Subcutaneous abdominal adipose tissue (tissue), 5 donors: ENCODE data around the gene CNOT4.

Experiments used
- H3K27ac ChIP-seq: one replicate; pipeline ENCODE4 v1.7.0; 2013; ENCODE audit warnings: low read depth, mild to moderate bottlenecking, inconsistent platforms, low read length, moderate library complexity
- H3K27me3 ChIP-seq, 5 donors: one replicate each; pipeline ENCODE4 v1.7.0; 2013; ENCODE audit warnings: low read length in 5 of 5, inconsistent platforms in 1 of 5; ENCODE audit not compliant: control insufficient read depth in 5 of 5, insufficient read depth in 4 of 5
- H3K36me3 ChIP-seq, 5 donors: one replicate each; pipeline ENCODE4 v1.7.0; 2013; ENCODE audit warnings: low read length in 5 of 5; ENCODE audit not compliant: control insufficient read depth in 5 of 5, insufficient read depth in 5 of 5
- H3K4me1 ChIP-seq, 5 donors: one replicate each; pipeline ENCODE4 v1.7.0; 2013; ENCODE audit warnings: low read length in 5 of 5, mild to moderate bottlenecking in 3 of 5, moderate library complexity in 1 of 5; ENCODE audit not compliant: control insufficient read depth in 5 of 5, insufficient read depth in 5 of 5
- H3K4me3 ChIP-seq, 5 donors: one replicate each; pipeline ENCODE4 v1.7.0; 2013; ENCODE audit warnings: low read length in 5 of 5, low read depth in 1 of 5
- H3K9ac ChIP-seq, 5 donors: one replicate each; pipeline ENCODE4 v1.7.0; 2013; ENCODE audit warnings: low read length in 5 of 5, mild to moderate bottlenecking in 4 of 5, moderate library complexity in 3 of 5
- H3K9me3 ChIP-seq, 5 donors: one replicate each; pipeline ENCODE4 v1.7.0; 2013; ENCODE audit warnings: low read length in 5 of 5; ENCODE audit not compliant: control insufficient read depth in 5 of 5
- donor health status: healthy.
- donor health status: healthy.
- donor health status: healthy.
- donor health status: healthy.
- donor health status: healthy.

The CNOT4 gene

DNA sequence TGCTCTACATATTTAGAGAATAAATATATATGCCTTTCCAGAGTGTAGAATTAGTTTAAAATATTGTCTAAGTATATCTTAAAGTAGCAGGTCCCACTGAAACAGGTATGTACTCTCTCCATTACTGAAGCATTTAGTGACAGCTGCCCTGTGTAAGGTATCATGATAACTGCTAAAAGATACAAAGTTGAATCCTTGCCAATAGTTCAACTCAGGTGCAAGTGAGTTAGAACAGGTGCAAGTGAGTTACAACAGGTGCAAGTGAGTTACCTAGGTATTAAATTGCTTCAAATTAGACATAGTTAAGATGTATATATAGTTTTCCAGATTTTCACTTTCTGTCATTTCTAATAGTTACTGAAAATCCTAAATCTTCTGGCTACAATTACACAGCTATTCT is 119.1 kb downstream of the CNOT4 start:
- Histone ChIP-seq H3K4me3 (no peak overlapping the region), H3K4me1 (peaks cover 0 to 14% (median 5%) of the 10 kb centered on the region in 5 donors), H3K27me3 (no peaks in the 10 kb centered on the region), H3K9me3 (no peaks in the 10 kb centered on the region), H3K27ac (no peak overlapping the region), H3K9ac (no peak overlapping the region), H3K36me3 (peaks cover 13 to 29% (median 19%) of the 10 kb centered on the region in 5 donors)

DNA sequence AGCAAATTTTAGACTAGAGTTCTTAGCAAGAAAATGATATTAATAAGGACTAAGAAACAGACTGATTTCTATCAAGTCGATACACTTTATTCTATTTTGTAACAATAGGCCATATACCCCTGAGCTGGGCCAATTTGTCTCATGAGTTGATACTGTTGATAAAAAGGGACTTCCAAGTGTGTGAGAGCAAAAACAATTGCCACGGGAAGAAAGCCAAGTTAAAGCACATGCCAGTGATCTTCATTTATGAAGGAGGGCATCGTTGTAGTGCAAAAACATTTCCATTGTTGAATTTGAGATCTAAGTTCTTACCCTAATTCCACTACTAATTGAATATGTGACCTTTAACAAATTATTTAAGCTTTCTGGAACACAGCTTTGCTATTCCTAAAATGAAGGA is 119.9 kb downstream of the CNOT4 start:
- H3K9me3 ChIP-seq = no peaks in the 10 kb centered on the region
- no peak overlapping the region for H3K9ac ChIP-seq
- H3K27me3 ChIP-seq = no peaks in the 10 kb centered on the region
- H3K27ac ChIP-seq = no peak overlapping the region
- H3K4me1 ChIP-seq = peaks cover 0 to 19% (median 5%) of the 10 kb centered on the region in 5 donors
- peaks cover 7 to 29% (median 15%) of the 10 kb centered on the region in 5 donors for H3K36me3 ChIP-seq
- H3K4me3 ChIP-seq = no peak overlapping the region

DNA sequence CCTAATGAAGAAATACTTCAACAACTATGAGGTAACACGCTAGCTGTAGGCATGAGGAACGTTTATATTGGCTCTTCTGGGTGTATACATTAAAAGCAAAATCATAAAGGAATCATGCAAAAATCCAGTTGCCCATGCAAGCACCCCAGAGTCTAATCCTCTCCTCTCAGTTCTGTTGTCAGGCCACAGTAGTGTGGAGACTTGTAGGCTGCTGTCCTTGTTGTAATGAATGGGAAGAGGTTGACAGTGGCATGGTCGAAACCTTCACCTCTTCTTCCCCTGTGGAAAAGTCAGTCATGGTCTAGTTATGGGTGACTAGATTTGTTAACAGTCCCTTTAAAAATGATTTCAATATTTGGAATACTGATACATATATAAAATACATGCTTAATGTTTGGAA is 121.3 kb downstream of the CNOT4 start:
- no peak overlapping the region for H3K4me3 ChIP-seq
- H3K9ac ChIP-seq = no peak overlapping the region
- no peaks in the 10 kb centered on the region for H3K27me3 ChIP-seq
- H3K9me3 ChIP-seq = no peaks in the 10 kb centered on the region
- no peak overlapping the region for H3K27ac ChIP-seq
- peaks cover 0 to 20% (median 6%) of the 10 kb centered on the region in 5 donors for H3K36me3 ChIP-seq
- peaks cover 0 to 20% (median 5%) of the 10 kb centered on the region in 5 donors for H3K4me1 ChIP-seq

DNA sequence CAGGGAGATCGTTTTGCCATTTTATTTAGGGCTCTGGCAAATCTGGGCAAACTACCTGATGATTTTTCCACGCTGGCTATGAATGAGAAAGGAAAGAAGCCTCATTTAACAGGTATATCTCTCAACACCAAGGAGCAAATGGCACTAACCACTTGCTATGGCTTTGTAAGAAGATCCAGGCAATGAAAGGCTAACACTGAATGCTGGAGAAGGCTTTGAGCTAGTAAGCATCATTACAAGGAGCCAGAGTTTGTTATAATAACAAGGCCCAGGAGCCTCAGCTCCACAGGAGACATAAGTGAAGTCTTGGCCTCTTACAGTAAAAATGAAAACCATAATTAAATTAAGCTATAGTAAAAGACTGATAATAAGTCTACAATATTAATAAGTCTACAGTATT is 123.1 kb downstream of the CNOT4 start:
- Histone ChIP-seq H3K36me3 (peaks cover 0 to 8% (median 0%) of the 10 kb centered on the region in 5 donors), H3K9ac (no peak overlapping the region), H3K4me1 (peaks cover 0 to 20% (median 5%) of the 10 kb centered on the region in 5 donors), H3K9me3 (no peaks in the 10 kb centered on the region), H3K27ac (no peak overlapping the region), H3K27me3 (no peaks in the 10 kb centered on the region), H3K4me3 (no peak overlapping the region)

DNA sequence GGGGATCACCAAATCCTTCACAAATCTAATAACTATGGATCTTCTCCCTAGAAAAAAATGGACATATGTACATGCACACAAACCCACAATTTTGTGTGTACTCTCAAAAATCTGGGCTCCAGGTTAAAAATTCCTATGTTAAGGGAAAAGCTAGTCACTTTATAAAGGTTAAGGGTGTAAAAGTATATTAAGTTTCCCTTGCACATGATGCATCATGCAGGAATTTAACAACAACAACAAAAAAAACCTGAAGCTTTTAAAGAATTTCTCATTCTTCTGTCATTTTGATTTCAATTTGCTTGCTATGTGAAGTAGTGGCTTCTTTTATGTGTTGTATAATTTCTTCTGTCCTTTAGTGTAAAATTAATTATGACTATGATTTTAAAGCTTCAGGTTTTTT is 123.7 kb downstream of the CNOT4 start:
- no peaks in the 10 kb centered on the region for H3K9me3 ChIP-seq
- H3K4me3 ChIP-seq = no peak overlapping the region
- H3K27me3 ChIP-seq = no peaks in the 10 kb centered on the region
- peaks cover 0 to 10% (median 0%) of the 10 kb centered on the region in 5 donors for H3K36me3 ChIP-seq
- no peak overlapping the region for H3K9ac ChIP-seq
- peaks cover 0 to 20% (median 5%) of the 10 kb centered on the region in 5 donors for H3K4me1 ChIP-seq
- H3K27ac ChIP-seq = no peak overlapping the region

DNA sequence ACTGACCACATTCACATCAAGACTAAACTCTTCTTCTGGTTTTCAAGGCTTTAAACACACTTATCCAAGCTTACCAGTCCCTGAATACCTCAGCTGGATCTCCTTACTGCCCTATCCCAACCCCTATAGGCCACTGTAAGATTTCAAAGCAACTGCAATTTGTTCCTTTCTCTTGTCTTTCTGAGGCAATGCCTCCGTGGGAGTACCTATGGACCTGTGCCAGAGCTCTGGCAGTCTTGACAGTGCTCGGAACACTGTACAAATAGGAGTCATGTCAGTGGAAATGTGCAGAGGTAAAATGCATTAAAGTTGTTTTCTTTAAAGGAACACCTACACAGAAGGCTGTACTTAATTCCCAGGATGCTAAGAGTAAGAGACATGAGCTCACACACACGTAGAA is 124.7 kb downstream of the CNOT4 start:
- Histone ChIP-seq H3K36me3 (peaks cover 0 to 17% (median 0%) of the 10 kb centered on the region in 5 donors), H3K9me3 (no peaks in the 10 kb centered on the region), H3K4me3 (no peak overlapping the region), H3K9ac (no peak overlapping the region), H3K4me1 (peaks cover 0 to 20% (median 5%) of the 10 kb centered on the region in 5 donors), H3K27ac (no peak overlapping the region), H3K27me3 (no peaks in the 10 kb centered on the region)

DNA sequence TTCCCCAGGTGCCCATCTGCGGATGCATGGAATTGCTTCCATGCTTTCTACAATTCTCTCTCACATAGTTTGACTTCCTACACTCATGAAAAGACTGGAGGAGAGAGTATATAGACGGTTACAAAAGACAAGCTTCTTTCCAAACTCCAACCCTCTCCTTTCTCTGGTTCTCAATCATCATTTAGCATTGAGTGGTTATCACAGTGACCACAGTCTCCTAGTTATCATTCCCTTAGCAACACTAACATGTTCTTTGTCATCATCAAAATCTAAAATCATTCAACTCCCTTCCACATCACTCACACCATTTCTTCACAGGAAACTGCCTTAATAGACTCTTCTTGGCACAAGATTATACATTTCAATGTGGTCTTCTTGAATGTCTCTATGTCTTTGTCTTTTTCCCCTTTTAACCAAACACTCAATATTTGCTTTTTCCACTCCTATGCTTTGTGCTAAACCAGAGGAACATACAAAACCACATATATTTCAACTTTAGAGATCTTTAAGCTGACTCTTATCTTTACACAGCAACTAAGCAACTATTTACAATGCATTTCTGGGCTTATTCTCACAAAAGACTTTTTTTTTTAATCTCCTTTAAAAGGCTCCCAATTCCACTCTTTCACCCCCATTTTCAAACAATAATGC is 126.3 kb downstream of the CNOT4 start:
- no peak overlapping the region for H3K27ac ChIP-seq
- H3K9ac ChIP-seq = no peak overlapping the region
- no peak overlapping the region for H3K4me3 ChIP-seq
- H3K36me3 ChIP-seq = peaks cover 0 to 17% (median under 1%) of the 10 kb centered on the region in 5 donors
- H3K27me3 ChIP-seq = no peaks in the 10 kb centered on the region
- H3K4me1 ChIP-seq = peaks cover 0 to 13% (median 0%) of the 10 kb centered on the region in 5 donors
- H3K9me3 ChIP-seq = no peaks in the 10 kb centered on the region

DNA sequence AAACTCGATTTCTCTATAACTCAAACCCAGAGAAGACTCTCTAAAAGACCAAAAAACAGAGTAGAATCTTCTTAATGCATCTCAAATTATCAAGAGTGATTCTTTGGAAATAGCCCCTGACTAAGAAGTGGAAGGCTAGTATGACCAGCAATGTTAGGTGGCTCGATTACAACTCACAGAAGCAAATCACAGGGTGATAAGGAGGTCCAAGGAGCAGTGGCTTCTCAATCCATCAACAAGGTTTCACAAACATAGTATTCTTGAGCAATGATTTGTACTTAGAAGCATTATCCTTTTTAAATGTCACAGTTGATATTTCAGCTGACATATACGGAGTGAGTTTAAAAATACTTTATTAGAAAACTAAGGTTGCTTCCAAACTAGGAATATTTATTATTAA is 127.7 kb downstream of the CNOT4 start:
- no peak overlapping the region for H3K4me3 ChIP-seq
- peaks cover 0 to 12% (median 0%) of the 10 kb centered on the region in 5 donors for H3K36me3 ChIP-seq
- no peaks in the 10 kb centered on the region for H3K27me3 ChIP-seq
- no peaks in the 10 kb centered on the region for H3K9me3 ChIP-seq
- H3K9ac ChIP-seq = no peak overlapping the region
- no peak overlapping the region for H3K27ac ChIP-seq
- H3K4me1 ChIP-seq = peaks cover 0 to 6% (median 0%) of the 10 kb centered on the region in 5 donors

DNA sequence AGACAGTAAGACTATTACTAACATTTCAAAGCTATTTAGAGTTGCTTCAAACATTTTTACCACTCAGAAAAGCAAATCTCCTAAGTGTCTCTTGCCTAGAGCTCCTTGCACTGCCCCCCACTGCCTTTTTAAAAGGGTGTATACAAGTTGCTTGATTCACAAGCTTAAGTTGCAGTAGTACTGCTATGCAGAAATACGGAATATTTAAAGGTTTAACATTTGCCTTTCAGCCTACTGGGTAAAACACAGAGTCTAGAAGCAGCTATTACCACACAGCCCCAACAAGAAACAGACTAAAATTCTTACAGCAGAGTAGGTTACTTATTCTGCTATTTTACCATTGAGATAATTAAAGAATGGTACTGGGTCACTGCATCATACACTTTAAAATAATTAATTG is 128.5 kb downstream of the CNOT4 start:
- no peak overlapping the region for H3K9ac ChIP-seq
- peaks cover 0 to 9% (median 0%) of the 10 kb centered on the region in 5 donors for H3K36me3 ChIP-seq
- H3K27ac ChIP-seq = no peak overlapping the region
- H3K27me3 ChIP-seq = no peaks in the 10 kb centered on the region
- H3K4me3 ChIP-seq = no peak overlapping the region
- H3K9me3 ChIP-seq = no peaks in the 10 kb centered on the region
- peaks cover 0 to 6% (median 0%) of the 10 kb centered on the region in 5 donors for H3K4me1 ChIP-seq

DNA sequence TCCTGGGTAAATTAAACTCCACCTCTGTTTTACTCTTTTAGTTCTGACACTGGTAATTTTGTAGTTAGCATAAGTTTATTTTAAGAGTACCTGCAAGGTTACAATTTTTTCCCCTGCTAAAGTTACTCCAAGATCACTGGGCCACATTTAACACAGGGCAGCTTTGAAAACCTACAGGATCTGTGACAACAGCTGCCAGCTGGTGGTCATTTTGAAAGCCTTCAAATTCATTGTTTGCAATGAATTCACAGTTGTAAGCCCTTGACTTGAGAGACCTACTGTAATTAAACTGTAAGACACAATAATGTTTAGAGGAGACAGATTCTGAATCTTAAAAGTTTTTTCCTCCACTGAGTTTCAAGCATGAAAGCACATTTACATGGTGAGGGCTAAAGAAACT is 129.6 kb downstream of the CNOT4 start:
- H3K4me1 ChIP-seq = peaks cover 0 to 4% (median 0%) of the 10 kb centered on the region in 5 donors
- no peak overlapping the region for H3K4me3 ChIP-seq
- no peak overlapping the region for H3K27ac ChIP-seq
- H3K9ac ChIP-seq = no peak overlapping the region
- no peaks in the 10 kb centered on the region for H3K9me3 ChIP-seq
- H3K27me3 ChIP-seq = no peaks in the 10 kb centered on the region
- H3K36me3 ChIP-seq = peaks cover 0 to 9% (median 0%) of the 10 kb centered on the region in 5 donors
